ENCODE measurements around the gene PCDHB8.
"Not testable (repeated sequence)": the region's sequence is repeated elsewhere in the genome, so short reads cannot be mapped to it uniquely, and the experiment has no call there.

GRCh38 chr5:141151632-141152031, 26.0 kb upstream of the PCDHB8 start:
- TF ChIP-seq CTCF, POLR2A (IDR thresholded peaks at IDR 0.05): not testable (repeated sequence)
